ENCODE data around the gene NDUFV1.

Gene NDUFV1

GRCh38 chr11:67641338-67642172 is 34.8 kb downstream of the NDUFV1 start:
- DNase-seq = no peak

GRCh38 chr11:67642173-67643120 is 35.7 kb downstream of the NDUFV1 start:
- no peak for DNase-seq

- peak; percentile 10 for DNase-seq
These were observed 37.3 kb downstream of the NDUFV1 start for GRCh38 chr11:67644042-67644441.

- no peak for DNase-seq
These were observed 38.0 kb downstream of the NDUFV1 start for GRCh38 chr11:67644472-67645418.

GRCh38 chr11:67645521-67646461 is 39.1 kb downstream of the NDUFV1 start:
- no peak for DNase-seq

- no peak for DNase-seq
These were observed 40.0 kb downstream of the NDUFV1 start for GRCh38 chr11:67646535-67647336.

- DNase-seq = no peak
These were observed 40.7 kb downstream of the NDUFV1 start for GRCh38 chr11:67647471-67647870.

GRCh38 chr11:67648140-67648795 is 41.5 kb downstream of the NDUFV1 start:
- DNase-seq = peak; percentile 61

- DNase-seq = no peak
These were observed 42.3 kb downstream of the NDUFV1 start for GRCh38 chr11:67648796-67649613.

GRCh38 chr11:67649634-67650510 is 43.1 kb downstream of the NDUFV1 start:
- no peak for DNase-seq

GRCh38 chr11:67651976-67652781 is 45.4 kb downstream of the NDUFV1 start:
- DNase-seq = no peak

GRCh38 chr11:67652965-67653845 is 46.5 kb downstream of the NDUFV1 start:
- DNase-seq = no peak

GRCh38 chr11:67654225-67654624 is 47.5 kb downstream of the NDUFV1 start:
- DNase-seq = no peak

- DNase-seq = no peak
These were observed 49.7 kb downstream of the NDUFV1 start for GRCh38 chr11:67656278-67656922.

- DNase-seq = no peak
These were observed 50.6 kb downstream of the NDUFV1 start for GRCh38 chr11:67657300-67657699.
